ENCODE measurements around the gene DLG3.

DLG3 gene

DNA sequence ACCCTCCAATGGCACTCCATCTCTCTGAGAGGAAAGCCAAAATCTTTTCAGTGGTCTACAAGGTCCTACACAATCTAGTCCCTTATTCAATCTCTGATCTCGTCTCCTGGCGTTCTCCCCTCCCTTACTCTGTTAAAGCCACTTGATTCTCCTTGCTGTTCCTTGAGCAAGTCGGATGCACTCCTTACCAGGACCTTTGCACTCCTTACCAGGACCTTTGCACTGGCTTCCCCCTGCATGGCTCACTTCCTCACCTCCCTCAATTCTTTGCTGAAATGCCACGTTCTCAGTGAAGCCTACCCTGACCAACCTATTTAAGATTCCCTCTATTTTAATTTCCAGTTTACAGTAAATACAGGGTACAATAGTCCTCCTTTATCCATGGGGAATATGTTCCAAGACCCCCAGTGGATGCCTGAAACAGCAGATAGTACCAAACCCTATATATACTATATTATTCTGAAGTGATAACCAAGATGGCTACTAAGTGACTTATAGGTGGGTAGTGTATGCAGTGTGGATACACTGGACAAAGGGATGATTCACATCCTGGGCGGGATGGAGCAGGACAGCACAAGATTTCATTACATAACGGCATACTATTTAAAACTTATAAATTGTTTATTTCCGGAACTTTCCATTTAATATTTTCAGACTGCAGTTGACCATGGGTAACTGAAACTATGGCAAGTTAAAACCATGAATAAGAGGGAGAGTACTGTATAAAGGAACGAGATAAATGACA is 6.5 kb upstream of the DLG3 start:
- no peak for DNase-seq (ENCODE audit: low spot score)

DNA sequence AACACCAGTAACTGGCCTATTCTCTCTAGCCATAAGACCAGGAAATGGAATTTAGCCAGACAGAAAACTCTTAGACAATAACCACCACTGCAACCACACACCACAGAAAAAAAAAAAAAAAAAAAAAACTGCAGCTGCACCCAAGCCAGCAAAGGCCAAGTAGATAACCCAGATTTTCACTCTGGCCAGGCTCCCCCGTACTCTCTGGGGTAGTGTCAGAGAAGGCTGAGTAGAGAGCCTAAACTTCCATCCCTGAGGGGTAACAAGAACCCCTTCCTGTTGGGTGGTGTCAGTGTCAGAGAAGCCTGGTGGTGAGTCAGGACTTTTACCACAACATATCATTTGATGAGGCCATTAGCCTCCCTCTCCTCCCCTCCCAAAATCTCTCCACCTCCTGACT is 5.6 kb upstream of the DLG3 start:
- DNase-seq (ENCODE audit: low spot score) = no peak

DNA sequence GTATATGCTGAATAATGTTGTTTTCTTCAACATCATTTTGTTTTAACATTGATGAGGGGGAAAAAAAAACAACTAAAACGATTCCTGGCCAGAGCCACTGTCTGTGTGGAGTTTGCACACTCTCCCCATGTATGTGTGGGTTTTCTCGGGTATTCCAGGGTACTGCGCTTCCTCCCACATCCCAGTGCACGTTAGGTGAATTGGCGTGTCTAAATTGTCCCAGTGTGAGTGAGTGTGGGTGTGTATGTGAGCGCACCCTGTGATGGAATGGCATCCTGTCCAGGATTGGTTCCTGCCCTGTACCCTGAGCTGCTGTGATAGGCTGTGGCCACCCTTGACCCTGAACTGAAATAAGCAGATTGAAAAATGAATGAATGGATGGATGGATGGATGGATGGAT is 2.4 kb upstream of the DLG3 start:
- no peak for DNase-seq (ENCODE audit: low spot score)

DNA sequence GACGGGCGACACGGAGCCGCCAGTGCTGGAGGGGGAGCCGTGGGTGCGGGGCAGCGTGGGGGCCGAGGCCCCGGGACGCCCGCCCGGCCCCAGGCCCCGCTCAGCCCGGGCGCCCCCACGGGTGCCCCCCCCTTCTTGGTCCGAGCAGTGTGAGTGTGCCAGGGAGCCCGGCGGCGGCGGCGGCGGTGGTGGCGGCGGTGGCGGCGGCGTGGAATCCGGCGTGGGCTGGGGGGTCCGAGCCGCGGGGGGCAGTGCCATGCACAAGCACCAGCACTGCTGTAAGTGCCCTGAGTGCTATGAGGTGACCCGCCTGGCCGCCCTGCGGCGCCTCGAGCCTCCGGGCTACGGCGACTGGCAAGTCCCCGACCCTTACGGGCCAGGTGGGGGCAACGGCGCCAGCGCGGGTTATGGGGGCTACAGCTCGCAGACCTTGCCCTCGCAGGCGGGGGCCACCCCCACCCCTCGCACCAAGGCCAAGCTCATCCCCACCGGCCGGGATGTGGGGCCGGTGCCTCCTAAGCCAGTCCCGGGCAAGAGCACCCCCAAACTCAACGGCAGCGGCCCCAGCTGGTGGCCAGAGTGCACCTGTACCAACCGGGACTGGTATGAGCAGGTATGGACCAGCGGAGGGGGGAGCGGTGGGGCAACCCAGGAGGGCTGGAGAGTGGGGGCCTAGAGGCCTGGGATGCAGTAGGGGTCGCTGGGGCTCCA is 466 bp downstream of the DLG3 start:
- DNase-seq (ENCODE audit: low spot score) = no peak

DNA sequence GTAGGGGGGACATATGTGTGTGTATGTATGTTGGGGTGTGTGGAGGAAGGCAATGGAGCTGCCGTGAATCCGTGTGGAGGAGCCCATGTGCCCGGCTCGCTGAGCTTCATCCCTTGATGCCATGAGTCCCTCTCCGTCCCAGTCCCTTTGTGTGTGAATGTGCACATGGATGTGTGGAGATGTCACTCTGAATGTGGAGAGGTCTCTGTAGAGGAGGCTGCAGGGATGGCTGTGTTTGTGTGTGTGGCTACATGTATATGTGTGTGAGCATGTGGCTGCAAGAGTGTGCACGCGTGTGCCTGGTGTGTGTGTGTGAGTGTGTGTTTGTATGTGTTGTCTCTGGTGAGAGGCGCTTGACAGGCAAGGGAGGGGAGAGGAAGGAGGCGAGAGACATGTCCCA is 1.3 kb downstream of the DLG3 start:
- DNase-seq (ENCODE audit: low spot score) = no peak

DNA sequence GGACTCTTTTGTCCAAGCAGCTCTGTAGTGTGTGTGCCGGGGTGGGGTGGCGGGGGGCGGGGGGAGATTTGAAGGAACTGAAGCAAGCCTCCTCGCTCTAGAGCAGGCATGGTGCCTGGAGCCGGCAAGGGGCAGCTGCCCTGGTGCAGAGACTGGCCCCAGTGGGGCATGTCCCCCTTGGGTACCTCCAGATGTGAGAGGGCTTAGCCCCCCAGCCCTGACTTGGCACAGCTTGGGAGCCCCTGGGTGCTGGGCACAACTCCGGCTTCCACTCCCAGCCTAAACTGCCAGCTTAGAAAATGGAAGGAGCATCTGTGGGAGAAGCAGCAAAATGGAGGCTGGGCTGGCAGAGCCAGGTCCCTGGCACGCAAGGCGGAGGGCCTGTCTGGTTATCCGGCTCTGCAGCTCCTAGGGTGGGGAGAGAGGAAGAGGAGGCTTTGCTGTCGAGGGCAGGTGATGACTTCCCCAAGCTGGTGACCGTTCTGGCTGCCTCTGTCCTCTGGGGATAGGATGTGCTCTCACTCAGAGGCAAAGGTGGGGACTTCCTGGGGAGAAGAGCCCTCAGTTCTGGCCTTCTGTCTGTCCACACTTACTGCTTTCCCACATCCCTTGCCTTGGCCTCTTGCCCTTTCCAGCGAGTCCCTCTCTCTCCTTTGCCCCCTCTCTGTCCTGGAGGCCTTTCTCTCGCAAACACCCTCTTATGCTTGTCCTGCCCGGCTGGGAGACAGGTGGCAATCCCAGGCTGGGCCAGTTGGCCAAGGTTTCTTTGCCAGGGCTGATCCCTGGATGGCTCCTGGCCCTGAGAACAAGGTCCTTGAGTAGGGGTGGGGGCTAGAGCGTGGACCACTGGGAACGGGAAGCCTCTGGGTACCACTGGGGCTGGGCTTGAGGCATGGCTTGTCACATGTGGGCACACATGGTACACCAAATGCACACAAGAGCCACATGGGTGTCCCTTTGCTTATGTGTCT is 2.0 kb downstream of the DLG3 start:
- DNase-seq (ENCODE audit: low spot score) = no peak

DNA sequence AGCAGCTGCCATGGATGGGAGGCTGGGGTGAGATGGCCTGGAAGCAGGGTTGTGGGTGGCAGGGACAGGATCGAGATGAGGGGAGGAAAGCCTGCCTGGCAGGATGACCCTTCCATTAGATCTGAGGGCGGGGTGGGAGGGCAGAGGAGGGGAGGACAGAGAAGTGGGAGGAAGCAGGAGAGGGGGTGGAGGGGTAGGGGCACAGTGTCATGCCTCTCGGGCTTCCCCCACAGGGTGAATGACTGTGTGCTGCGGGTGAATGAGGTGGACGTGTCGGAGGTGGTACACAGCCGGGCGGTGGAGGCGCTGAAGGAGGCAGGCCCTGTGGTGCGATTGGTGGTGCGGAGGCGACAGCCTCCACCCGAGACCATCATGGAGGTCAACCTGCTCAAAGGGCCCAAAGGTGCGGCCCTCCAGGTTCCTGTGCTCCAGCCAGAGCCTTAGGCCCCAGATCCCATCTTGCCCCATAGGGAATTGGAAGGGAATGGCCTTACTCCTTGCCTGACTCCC is 4.9 kb downstream of the DLG3 start:
- no peak for DNase-seq (ENCODE audit: low spot score)

DNA sequence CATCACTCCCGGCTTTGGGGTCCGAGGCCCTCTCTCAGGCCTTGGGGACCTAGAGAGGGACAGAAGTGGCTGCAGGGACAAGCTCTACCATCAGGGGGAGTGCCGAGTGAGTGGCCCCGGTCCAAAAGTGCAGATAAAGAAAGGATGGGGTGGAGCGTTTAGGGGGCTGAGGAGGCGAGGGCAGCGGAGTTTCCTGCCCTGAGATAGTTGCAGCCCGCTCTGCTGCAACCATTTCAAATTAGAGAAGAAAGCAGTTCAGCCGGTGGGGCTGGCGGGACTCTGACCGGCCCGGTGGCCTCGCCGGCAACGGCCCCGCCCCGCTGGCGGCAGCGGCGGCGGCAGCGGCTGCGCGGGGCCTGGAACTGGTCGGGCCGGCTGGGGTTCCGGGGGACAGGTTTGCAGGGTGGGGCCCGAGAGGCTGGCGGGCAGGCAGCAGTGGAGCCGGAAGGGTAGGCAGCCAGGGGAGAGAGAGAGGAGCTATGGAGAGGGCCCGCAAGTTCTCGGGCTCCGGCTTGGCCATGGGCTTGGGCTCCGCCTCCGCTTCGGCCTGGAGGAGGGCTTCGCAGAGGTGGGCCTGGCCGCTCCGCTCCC is 7.6 kb downstream of the DLG3 start:
- DNase-seq (ENCODE audit: low spot score) = no peak

DNA sequence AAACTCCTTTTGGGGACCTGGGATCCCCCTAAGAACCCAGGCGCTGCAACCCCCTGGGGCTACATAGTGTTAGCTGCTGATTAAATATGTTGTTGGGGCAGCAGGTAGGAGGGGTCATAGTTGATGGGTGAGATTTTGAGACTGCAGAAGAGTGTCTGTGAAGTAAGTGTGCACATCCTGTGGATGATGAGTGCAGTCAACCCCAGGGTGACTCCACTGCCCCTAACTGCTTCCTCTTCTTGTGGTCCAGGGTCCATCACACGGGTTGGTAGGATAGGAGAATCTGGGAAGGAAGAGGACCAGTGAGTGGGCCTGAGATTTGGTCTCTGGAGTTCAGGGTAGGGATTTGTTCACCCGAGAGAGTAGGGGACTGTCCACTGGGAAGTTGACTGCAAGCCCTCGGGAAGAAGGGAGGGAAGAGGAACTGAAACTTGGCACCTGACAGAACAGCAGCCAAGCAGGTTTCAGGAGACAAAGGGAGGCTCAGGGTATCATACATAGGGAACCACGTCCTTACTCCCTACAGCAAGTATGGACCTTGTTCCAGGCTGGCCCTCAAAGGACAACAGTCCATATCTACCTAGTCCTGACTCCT is 8.5 kb downstream of the DLG3 start:
- no peak for DNase-seq (ENCODE audit: low spot score)

DNA sequence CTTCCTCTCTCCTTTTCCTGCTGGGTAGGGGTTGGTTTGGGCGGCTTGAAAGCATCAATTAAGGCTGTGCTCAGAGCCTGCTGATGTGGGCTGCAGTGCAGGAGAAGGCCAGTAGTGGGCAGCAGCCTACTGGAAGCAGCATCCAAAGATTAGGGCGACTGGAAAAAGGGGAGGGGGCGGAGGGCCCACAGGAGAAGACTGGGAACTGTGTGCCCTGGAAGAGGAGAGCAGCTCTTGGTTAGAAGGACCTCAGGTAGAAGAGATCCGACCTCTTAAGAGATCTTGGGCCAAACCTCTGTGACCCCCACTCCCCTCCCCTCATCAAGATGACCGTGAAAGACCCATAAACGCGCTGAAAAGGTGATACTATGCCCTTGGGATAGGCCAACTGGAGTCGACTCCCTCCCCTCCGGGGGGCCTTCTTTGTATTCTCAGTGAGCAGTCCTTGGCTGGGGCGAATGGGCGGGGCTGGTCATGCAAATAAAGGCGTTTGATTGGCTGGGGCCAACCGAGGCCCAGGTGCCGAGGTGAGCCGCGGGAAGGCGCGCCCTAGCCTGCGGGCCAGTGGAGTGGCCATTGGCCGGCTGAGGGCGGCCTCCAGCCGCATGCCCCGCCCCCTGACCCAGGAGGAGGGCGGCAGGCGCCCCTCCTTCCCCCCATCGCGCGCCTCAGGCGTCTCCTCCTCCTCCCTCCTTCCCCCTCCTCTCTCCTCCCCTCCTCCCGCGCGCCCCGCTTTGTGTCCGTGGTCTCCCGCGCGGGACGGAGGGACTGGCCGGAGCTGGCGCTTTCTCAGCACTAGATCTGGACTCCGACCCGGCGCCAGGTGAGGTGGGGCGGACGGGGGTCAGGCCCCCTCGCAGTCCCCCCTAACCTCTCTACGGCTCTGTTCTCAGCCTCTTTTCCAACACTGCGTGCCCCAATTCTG is 10.1 kb downstream of the DLG3 start:
- no peak for DNase-seq (ENCODE audit: low spot score)

DNA sequence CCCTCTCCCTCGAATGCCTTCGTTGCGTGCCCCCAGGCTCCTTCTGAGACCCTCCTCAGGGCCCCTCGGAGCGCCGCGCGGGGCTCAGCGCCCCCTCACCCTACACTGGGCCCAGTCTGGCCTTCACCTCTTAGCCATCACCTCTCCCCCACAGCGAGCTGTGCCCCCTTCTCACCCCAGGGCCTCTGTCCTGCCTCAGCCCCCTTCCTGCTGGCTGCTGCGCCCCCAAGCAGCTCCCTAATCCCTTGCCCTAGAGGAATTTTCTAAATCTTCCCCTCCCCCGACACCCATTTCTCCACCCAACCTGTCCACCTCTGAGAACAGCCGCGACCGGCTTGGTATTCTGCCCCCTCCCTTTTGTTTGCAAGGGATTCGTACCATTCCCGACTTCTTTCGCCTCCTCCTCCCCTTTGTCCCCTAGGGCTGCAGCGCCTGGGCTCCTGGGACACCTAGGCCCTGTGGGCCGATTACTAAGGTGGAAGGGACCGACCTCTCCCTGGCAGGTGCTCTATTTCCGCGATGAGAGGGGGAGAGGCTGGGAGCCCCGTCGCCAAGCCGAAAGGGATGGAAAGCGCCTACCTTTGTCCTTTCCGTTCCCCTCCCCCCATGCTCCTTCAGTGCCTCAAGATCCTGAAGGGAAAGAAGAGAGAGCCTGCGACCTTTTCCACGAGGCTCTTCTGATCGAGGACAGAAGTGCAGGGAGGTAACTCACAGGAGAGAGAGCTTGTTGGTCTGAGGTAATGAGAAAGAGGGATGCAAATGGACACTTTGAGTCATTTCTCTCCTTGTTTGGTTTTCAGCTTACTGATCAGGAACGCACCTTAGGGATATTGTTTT is 10.9 kb downstream of the DLG3 start:
- DNase-seq (ENCODE audit: low spot score) = no peak

DNA sequence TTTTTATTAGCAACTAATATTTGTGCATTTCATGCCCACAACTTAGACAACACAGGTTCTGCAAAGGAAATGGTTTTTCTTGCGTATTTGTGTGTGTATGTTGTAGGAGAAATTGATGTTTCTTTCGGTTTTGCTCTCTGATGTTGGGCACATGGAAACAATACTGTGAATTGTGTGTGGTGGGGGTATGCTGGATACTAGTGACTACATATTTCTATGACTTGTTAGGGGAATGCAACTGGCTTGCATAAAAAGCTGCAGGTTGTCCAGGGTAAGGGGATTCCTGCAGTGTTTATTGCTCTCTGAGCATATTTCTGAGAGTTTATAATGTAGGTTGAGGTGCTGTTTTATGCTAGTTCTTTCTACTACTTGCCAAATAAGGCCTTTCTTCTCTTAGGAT is 11.6 kb downstream of the DLG3 start:
- DNase-seq (ENCODE audit: low spot score) = no peak

DNA sequence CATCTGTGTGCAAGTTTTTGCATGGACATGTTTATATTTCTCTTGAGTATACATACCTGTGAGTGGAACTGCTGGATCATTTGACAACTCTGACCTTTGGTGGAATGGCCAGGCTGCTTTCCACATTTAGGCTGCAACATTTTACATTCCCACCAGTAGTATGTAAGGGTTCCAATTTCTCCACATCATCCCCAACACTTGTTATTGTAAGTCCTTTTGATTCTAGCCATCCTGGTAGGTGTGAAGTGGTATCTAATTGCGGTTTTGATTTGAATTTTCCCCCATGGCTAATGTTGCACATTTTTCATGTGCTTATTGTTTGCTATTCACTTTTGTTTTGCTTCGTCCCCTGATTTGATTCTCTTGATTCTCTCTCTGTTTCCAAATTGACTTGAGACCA is 16.4 kb downstream of the DLG3 start:
- DNase-seq (ENCODE audit: low spot score) = no peak

DNA sequence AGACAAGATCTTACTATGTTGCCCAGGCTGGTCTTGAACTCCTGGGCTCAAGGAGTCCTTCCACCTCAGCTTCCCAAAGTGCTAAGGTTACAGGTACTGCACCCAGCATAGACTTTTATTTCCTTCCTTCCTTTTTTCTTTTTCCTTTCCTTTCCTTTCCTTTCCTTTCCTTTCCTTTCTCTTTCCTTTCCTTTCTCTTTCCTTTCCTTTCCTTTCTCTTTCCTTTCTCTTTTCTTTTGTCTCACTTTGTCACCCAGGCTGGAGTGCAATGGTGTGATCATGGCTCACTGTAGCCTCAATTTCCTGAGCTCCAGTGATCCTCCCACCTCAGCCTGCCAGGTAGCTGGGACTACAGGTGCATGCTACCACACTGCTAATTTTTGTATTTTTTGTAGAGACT is 19.4 kb downstream of the DLG3 start:
- DNase-seq (ENCODE audit: low spot score) = no peak

DNA sequence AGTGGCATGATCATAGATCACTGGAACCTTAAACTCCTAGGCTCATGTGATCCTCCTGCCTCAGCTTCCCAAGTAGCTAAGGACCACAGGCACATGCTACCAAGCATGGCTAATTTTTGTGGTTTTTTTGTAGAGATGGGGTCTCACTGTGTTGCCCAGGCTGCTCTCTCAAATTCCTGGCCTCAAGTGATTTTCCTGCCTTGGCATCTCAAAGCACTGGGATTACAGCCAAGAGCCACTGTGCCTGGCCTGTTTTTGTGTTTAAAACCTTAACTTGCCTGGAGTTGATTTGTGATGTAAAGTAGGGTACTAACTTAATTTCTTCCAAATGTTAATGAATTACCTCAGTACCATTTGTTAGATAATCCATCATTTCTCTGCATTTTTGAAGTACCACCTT is 22.3 kb downstream of the DLG3 start:
- DNase-seq (ENCODE audit: low spot score) = no peak

DNA sequence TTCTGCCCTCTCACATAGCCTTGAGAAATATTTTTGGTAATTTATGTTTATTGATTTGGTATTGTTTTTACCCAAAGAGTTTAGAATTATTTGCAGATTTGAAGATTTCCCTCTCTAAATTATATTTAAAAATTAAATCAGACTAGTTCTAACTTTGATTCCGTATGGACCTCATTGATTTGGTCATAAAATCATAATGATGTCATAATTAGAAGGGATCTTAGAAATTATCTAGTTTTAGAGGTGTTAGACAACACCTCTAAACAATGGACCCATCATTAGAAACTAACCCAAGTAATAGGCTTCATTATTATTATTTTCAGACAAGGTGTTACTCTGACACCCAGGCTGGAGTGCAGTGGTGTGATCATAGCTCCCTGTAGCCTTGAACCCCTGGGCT is 24.1 kb downstream of the DLG3 start:
- no peak for DNase-seq (ENCODE audit: low spot score)

DNA sequence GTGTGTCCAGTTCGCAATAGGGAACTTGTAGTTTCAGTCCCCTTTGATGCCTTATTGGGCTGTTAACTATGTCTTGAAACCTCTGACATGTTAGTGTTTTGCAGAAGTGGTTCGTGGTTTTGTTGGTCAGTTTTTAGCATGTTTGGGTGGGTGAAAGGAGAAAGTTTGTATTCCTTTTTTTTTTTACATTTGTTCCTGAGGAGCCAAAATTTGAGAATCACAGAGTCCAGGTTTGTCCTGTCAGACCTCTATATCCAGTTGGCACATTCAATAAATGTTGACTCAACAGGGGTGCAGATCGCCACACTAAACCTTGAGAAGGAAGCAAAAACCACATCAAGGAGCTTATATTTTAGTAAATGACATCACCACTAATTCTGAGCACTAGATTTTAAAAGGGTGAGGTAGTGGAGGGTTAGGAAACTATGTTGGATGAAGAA is 26.2 kb downstream of the DLG3 start:
- no peak for DNase-seq (ENCODE audit: low spot score)

DNA sequence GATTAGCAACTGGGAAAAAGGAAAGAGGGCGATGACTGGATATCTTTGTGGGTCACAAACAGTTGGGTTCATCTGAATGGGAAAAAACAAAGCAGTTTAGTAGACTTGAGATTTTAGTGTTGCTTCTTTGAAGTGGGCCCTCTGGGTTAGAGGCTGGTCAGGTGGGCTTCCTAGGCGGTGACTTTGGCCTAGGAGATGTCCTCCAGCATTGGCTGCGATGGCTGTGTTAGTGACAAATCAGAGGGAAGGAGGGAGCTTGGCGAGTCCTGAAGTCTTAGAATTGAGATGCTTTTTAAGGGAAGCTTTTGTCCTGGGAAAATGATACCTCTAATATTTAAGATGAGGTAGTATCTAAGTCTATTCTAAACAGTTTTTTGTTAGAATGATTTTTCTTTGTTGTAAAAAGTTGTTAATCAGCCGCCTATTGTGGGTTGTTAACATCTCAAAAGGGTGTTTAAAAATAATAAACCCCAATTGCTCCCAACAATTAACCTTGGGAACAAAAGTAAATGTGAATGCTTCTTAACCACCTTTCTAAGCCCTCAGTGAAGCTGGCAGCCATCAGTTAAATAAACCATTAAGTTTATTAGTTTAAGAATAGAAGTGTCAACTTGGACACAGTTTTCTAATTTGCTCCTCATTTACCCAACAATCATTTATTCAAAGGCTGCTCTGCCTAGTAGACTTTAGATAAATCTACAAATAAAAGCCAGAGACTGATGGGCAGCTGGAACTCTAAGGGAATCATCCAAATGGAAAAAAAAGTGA is 31.7 kb downstream of the DLG3 start:
- no peak for DNase-seq (ENCODE audit: low spot score)

Measured in kidney capillary endothelial cell (primary cell).